DMS153 (cell line): ENCODE data around the gene MYO10.
A peak's percentile ranks its signal among the peaks of the same experiment; 100 is the strongest.
"Not testable (repeated sequence)": the region's sequence is repeated elsewhere in the genome, so short reads cannot be mapped to it uniquely, and the experiment has no call there.

Experiments
- DNase-seq: peaks from one replicate; lab custom pipeline; 2025; lab: John Stamatoyannopoulos, UW

Gene MYO10

DNA sequence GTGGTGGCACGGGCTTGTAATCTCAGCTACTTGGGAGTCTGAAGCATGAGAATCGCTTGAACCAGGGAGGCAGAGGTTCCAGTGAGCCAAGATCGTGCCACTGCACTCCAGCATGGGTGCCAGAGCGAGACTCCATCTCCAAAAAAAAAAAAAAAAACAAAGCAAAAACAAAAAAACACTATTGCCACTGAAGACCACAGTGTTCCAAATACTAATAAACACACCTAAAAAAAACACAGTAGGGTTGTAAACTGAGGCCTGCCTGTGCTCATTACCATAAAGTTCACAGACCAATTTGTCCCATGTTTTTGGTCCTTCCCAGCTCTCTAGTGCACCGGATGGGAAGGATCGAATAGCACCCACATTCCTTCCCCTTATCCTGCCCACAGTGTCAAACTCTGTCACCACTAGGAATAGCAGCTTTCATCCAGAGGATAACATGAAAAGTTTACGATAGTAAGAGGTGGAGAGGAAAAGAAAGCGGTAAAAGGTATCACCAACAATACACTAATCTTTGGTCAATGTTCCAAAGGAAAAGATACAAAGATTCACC lies 49.2 kb downstream of the MYO10 start:
- DNase-seq = no peak

DNA sequence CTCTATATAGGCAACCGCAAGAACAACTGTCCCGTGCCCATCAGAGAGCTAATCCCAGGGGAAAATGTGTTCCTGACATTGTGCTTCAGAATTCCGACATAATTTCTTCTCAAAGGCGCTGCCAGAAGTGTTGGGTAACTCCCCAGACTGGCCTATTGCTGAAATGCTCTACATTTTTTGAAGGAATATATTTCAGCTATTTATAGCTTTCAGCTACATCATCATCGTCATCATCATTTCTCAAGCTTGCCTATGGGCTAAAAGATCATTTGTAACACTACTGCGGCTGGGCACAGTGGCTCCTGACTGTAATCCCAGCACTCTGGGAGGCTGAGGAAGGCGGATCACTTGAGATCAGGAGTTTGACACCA lies 49.7 kb downstream of the MYO10 start:
- DNase-seq = no peak

DNA sequence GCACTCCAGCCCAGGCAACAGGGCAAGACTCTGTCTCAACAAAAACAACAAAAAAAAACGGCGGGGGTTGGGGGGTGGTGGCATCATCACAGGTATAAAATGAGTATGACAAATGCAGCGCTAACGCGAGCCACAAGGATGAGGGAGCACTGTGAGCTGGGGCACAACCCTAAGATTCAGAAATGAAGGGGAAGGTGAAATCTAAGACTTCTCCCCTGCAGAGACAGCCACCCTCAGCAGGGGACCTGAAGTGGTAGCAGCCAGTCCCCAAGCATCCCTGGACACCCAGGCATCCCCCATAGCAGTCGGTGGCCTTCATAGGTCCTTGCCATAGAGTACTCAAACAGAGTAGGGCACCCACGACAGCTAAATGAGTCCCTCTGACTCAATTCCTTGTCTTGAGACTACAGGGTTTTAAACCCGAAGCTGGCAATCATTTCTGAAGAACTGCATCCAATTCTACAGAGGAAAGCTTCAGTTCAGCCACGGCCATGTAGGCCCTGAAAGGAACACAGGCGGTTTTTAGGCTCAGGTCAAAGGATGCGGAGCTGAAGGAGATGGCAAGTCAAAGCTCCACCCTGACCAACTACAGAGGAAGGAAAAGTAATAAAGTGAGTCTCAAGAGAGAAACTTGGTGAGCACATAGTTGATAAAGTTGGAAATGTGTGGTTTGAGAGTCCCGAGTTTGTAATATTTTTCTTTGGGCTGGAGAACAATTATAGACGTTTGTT lies 50.3 kb downstream of the MYO10 start:
- DNase-seq = no peak

DNA sequence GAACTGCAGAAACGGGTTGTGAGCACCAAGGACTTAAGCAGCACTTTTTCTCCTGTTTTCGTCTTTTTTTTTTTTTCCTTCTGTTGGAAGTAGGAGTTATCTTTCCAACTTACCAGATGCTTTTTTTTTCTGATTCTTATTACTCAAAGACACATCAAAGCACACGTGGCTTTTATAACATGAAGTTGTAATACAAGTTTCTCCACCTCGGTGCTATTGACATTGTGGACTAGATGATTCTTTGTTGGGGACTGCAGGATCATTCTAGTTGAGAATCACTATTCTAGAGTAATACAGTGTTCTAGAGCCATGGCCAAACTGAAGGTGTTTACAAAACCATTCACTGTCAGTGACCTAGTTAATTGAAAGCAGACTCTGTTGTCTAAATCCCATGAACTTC lies 51.5 kb downstream of the MYO10 start:
- DNase-seq = no peak

DNA sequence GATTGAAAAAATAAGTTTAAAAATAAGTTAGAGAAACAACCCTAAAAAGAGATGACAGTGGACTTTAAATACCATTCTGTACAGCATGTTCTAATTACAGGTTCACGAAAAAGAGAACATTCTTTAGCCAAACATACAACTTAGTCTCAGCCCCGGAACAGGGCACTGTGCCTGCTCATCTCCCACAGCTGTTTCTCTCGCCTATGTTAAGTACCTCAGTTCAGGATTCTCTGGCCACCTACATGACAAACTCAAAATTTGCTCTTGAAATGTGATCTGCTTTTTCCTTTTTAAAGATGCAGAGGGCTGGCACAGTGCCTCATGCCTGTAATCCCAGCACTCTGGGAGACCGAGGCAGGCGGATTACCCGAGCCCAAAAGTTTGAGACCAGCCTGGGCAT lies 52.3 kb downstream of the MYO10 start:
- no peak for DNase-seq

DNA sequence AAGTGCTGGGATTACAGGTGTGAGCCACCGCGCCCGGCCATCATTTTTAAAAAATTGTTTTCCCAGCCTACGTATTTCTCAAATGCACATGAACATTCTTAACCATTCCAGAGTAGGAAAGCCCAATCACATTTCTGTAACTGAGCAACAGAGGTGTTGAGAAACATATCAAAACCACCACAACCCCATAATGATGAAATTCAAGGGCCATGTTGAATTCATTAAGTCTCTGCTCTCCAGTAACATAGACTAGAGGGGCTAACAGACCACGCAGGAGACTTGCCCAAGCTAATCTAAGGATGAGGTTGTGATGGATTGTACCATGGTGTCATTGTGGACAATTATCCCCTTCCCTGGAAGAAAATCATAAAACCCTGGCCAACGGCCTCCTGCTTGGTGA lies 52.9 kb downstream of the MYO10 start:
- no peak for DNase-seq

DNA sequence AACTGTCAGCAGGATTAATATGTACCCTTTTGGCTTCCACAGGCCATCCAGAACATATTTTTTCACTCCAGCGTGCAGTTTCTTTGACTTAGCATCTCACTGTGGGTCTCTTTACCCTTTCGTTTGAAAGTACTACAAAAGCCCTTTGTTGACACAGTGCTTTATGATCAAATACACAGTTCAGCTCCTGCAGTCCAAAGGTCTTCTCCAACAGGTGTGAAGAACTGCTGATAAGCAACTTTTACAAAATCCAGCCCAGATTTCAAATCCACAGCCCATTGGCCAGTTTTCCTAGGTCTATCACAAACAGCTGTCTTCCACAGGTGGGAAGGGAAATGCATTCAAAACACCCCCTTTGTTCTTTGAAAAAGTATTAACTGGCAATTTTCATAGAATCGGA lies 54.8 kb downstream of the MYO10 start:
- peak; percentile 85 for DNase-seq

DNA sequence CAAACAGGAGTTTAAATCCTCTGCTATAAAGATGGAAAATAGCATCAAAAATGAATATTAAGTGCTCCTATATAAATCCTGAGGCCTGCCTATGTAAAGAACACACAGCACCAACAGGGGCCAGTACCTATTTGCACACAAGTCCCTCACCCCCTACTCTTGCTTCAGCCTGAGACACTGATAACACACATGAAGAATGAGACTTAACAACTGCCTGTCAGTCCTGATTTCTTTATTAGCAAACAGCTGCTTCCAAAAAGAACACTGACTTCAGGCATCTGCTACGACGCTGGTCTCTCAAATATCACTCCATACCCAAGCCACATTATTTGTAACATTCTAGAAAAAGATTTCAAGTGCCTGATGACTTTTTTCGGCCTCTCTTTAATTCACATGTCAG lies 55.5 kb downstream of the MYO10 start:
- peak; percentile 12 for DNase-seq

DNA sequence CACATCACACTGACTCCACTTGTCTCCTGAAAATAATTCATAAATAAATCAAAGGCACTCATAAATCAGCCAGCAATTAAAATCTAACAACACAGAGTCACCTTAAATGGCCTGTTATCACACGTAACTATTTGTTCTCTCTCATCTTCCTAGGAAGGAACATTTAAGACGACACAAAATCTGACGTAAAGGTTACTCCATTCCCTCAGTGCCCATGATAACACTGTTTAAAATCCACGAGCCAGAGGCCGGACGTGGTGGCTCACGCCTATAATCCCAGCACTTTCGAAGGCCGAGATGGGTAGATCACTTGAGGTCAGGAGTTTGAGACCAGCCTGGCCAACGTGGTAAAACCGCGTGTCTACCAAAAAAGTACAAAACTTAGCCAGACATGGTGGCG lies 56.4 kb downstream of the MYO10 start:
- DNase-seq = no peak

DNA sequence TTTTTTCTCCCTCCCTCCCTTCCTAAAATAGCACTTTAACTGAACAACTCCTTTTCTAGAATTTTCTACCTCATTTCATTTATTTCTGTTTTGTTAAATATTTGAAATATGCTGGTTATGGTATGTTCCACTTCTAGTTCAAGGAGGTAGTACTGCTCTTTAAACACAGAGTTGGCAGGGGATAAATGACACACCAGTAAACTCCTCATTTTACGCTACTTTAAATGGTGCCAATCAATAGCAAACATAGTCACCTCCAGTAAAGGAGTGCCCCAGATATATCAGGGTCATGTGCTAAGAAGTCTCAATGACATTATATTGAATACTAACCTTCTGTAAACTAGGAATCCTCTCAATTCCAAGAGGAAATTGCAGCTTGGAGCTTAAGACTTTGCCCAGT lies 56.9 kb downstream of the MYO10 start:
- no peak for DNase-seq

DNA sequence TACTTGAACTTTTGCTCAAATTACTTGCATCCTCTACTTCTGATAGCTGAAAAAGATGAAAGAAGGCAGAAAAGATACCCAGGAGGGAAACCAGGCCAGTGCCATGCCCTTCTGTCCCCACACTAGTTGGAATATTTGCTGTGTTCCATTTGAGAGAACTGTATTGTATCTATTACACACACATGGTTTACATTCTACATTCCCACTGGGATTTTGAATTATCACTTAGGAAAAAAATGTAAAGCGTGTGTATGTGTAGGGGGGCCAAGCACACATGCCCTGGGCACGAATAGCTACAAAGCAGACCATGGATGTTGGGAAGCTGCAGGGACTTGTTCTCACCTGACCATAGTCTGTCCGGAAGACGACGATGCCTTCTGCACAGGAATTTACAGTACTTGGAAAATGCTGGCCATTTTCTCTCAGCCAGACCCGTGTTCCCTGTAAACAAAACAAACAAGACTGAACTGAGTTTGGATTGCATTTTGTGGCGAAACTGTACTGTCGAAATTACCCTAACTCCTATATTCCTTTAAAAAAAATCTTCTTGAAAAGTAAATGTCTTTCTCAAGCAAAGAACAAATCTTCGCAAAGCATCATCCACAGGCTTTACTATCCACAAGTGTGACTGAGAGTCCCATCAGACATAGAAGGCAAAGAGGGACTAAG lies 58.7 kb downstream of the MYO10 start:
- no peak for DNase-seq

DNA sequence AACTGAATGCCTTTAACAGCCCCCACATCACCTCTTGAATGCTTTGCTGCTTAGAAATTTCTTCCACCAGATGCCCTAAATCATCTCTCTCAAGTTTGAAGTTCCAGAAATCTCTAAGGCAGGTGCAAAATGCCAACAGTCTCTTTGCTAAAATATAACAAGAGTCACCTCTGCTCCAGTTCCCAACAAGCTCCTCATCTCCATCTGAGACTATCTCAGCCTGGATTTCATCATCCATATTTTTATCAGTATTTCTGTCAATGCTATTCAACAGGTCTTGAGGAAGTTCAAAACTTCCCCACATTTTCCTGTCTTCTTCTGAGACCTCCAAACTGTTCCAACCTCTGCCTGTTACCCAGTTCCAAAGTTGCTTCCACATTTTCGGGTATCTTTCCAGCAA lies 61.7 kb downstream of the MYO10 start:
- DNase-seq = not testable (repeated sequence)

DNA sequence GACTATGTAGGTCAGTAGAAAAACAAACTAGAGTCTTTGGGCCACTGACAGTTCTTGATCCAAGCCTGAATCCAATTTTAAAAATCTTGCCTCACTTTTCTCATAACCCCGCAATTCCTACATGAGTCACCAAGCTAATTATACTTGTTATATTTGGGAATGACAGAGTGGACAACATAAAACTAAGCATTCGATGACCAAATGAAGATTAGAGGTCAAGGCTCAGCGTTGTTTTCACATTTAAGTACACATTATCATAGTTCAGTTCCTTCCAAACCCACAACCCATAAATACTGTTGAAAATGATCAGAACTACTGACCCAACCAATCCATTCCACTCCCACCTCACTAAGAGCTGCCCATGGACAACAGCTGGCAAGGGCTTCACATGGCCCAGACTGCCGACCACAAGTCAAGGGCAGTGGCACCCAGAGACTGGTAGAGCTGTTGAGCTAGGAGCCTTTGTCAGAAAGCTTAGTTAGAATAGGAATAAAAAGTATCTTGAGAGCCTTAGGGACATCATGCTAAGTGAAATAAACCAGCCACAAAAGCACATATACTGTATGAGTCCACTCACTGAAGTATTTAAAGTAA lies 64.2 kb downstream of the MYO10 start:
- no peak for DNase-seq

DNA sequence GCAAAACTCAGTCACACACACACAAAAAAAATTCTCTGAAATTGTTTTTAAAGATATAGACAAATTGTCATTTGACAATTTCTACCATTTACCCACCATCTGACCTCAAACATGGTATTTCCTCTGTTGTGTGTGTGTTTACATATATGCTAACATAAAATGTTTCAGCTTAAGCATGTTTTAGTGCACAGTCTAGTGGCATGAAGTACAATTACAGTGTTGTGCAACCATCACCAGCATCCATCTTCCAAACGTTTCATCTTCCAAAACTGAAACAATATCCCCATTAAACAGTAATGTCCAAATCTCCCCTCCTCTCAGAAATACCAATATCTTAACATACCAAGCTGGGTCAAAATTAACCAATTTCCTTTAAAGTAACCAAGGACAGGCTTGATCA lies 65.2 kb downstream of the MYO10 start:
- DNase-seq = no peak

DNA sequence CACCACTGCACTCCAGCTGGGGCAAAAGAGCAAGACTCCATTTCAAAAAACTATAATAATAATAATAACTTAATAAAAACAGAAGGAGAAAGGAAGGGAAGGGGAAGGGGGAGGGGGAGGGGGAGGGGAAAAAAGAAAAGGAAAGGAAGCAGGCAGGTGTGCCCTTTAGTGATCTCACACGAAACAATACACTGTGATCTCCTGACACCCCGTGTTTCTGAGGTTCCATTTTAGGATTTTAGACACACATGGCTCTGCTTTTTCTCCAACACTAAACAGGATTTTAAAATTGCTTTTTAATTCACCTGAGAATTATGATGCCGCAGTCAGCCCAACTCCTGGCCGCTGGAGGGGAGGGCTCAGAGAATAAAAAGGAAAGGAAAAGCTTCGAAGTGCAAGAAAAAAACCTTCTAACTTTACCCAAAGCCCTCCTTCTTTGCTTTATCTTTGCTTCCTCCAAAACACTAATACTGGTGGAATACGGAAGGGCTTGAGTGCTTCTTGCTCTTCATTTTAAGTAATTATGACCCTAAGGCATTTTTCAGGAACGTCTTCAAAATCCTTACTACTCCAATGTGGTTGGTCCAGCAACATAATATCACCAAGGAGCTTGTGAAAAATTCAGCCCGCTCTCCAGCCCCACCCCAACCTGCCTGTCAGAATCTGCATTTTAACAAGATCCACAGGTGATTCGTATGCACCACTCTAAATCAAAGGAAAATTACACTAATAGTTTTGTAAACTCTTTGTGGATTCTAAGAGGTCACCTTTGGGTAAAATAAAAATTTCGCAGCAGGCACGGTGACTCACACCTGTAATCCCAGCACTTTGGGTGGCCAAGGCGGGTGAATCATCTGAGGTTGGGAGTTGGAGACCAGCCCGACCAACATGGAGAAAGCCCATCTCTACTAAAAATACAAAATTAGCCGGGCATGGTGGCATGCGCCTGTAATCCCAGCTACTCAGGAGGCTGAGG lies 66.0 kb downstream of the MYO10 start:
- no peak for DNase-seq

DNA sequence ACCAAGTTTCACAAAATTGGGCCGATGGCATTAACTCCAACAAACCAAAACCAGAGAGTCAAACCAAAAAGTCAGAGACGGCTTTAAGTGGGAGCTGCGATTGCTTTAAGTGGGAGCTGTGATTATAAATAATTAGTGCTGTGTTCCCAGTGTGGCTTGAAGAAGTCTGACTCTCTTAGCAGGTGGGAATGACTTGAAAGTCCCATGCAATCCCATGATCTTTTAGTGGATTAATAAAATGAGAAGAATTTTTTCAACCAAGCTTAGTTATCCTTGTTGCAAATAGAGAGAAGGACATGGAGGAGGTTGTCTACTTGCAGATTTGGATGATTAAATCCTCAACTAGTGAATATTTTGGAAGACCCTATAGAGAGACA lies 68.5 kb downstream of the MYO10 start:
- DNase-seq = no peak

DNA sequence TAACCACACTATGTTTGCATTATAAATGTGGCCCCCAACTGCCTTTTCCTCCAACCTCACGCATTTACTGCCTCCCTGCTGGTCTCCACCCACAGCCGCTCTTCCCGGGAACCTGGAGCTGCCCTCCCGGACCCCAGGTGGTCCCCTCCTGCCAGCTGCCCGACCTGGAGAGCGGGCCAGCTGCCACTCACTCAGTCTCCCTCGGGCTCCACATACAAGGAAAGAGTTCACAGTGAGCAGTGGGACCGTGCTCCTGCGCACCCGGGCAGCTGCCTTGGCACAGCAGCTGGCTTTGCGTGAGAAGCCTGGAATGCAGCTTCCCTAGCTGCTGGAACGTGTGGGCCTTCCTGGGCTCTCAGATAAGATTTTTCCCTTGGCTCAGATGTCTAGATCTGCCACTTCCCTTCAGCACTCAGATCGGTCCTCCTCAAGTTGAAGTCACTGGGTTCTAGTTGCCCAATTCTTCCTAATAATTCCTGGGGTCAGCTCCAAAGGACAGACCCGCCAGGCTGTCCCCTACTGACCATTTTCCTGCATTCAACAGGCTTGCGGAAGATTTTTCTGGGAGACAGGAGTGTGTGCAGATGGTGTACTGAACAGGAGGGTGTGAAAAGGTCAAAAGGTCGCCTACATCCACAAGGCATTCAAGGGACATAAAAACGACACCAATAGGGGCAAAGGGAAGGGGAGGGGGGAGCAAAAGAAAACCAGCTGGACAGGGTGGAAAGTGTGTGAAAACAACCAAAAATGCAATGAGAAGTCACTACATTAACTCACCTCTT lies 69.1 kb downstream of the MYO10 start:
- peak; percentile 43 for DNase-seq

DNA sequence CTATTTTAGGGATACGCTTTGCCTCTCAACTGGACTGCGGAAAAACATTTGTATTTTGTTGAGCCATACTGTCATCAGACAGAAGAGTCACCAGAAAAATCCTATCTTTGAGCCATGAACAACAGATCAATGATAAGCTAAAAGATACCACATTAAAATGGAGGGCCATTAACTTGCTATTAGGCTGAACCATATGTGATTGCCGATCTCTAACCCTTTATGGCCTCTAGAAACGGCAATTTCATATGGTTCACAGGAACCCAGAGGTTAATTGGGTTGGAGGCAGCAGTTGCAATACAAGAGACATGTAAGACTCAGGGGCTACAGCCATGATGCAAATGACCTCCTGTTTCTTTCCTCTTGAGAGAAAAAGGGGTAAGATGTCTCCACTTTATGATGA lies 69.8 kb downstream of the MYO10 start:
- DNase-seq = no peak

DNA sequence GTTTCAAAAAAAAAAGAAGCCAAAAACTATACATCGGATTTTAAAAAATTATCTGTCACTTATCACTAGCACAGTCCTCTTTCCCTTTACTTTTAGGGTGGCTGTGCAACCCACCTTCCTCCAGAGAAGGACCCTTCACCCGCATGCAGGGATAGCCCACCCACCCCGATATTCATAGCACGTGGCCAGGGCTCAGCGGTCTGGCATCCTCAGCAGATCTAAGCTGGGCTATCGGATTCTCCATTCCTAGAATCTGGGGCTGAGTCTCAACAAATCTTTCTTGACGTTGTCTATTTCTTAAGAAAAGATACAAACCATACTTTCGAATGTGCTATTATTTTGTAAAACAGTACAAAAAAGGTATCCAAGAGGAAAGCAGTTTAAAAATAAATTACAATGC lies 70.9 kb downstream of the MYO10 start:
- DNase-seq = no peak

DNA sequence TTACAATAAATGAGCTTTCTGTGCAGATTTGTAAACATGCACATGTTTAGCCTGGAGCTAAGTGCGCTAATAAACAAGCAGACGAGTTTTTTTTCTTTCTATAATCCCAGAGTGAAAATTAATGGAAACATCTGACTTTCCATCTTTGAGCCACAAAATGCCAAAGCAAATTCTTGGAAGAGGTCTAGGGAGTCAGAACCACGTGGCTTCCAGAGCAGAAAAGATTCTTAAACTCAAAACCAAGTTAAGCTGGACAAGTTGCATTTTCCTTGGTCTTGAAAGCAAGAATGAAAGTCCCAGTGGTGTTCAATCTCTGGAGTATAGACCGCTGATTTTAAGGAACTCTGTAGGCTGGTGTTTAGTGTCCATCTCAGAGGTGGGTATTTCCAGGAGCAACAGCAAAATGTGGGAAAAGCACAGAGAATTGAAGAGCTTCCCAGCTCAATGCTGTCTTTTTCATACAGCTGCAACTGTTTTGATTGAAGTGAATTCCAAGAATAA lies 71.4 kb downstream of the MYO10 start:
- no peak for DNase-seq

DNA sequence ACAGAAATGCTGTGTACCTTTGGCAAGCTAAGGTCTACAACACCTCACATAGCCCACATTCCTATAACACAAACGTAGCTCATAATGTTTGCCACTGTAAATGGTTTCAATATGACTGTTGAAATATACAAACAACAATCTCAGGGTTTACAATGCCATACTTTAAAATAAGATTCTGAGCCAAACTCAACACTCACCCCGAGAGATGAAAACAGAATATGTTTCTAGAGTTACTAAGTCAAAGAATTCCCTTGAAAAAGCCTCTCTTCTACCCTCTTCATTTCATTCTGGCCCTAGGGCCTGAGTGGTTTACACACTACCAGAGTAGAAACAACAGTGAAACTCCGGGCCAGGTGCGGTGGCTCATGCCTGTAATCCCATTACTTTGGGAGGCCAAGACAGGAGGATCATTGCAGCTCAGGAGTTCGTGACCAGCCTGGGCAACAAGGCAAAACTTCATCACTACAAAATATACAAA lies 72.6 kb downstream of the MYO10 start:
- no peak for DNase-seq
